LNCaP clone FGC (cell line): ENCODE results near the gene CMBL.
"Not testable (repeated sequence)": the region's sequence is repeated elsewhere in the genome, so short reads cannot be mapped to it uniquely, and the experiment has no call there.

Experiments used
- DNase-seq: peaks from one replicate; pipeline ENCODE4 v3.0.0-alpha.2; 2011; ENCODE audit warnings: low read depth
- H3K4me3 ChIP-seq: 2 replicates; pipeline ENCODE4 v1.5.1; 2011; ENCODE audit warnings: mild to moderate bottlenecking, low read depth, low read length, control low read depth
- TF ChIP-seq, protein P1 (sequence below): IDR thresholded peaks from 2 replicates; pipeline ENCODE4 v1.5.1; 2012; ENCODE audit warnings: mild to moderate bottlenecking; ENCODE audit not compliant: control insufficient read depth, insufficient read depth; ENCODE audit errors: extremely low read depth

The CMBL gene

DNA sequence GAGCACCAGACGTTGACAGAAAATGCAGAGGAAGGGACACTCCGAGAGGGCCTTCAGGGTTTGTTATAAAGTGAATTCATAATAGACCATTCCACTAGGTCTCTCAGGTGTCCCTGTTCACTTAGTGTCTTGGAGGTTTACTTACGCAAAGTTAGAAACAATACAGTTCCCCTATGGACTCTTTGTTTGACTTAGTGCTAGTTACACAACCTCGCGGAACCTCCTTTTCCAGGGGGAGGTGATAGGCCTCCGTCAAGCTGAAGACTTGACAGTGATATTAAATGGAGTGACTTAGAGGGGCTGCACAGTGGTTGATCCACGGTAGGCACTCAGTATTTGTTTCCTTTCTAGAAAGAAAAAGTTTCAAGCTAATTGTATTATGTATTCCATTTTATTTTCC lies 56.3 kb downstream of the CMBL start:
- TF ChIP-seq, protein P1, sequence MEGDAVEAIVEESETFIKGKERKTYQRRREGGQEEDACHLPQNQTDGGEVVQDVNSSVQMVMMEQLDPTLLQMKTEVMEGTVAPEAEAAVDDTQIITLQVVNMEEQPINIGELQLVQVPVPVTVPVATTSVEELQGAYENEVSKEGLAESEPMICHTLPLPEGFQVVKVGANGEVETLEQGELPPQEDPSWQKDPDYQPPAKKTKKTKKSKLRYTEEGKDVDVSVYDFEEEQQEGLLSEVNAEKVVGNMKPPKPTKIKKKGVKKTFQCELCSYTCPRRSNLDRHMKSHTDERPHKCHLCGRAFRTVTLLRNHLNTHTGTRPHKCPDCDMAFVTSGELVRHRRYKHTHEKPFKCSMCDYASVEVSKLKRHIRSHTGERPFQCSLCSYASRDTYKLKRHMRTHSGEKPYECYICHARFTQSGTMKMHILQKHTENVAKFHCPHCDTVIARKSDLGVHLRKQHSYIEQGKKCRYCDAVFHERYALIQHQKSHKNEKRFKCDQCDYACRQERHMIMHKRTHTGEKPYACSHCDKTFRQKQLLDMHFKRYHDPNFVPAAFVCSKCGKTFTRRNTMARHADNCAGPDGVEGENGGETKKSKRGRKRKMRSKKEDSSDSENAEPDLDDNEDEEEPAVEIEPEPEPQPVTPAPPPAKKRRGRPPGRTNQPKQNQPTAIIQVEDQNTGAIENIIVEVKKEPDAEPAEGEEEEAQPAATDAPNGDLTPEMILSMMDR, result no peak
- H3K4me3 ChIP-seq, result peak overlapping the region; percentile 80
- DNase-seq, result no peak

DNA sequence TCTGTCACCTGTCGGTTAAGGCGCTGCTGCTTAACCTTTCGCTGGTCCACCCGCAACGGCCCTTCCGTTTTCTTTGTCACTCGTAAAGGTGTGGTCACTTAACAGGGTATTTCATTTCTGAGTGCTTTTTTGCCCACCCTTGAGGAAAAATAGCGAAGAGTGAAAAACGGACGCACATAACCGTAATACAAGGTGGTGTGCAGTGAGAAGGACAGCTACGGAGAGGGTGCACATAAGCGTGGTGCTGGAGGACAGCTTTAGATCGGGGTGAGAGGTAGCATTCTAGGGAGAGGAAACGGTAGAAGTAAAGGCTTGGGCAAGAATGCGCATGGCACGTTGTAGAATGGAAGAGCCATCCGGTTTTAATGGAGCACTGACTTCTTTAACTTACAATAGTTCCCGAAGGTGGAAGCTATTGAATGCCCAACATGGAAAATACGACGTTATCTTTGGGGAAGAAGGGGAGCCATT lies 56.9 kb downstream of the CMBL start:
- DNase-seq, result no peak
- H3K4me3 ChIP-seq, result peak overlapping the region; percentile 80
- TF ChIP-seq, protein P1, result no peak

DNA sequence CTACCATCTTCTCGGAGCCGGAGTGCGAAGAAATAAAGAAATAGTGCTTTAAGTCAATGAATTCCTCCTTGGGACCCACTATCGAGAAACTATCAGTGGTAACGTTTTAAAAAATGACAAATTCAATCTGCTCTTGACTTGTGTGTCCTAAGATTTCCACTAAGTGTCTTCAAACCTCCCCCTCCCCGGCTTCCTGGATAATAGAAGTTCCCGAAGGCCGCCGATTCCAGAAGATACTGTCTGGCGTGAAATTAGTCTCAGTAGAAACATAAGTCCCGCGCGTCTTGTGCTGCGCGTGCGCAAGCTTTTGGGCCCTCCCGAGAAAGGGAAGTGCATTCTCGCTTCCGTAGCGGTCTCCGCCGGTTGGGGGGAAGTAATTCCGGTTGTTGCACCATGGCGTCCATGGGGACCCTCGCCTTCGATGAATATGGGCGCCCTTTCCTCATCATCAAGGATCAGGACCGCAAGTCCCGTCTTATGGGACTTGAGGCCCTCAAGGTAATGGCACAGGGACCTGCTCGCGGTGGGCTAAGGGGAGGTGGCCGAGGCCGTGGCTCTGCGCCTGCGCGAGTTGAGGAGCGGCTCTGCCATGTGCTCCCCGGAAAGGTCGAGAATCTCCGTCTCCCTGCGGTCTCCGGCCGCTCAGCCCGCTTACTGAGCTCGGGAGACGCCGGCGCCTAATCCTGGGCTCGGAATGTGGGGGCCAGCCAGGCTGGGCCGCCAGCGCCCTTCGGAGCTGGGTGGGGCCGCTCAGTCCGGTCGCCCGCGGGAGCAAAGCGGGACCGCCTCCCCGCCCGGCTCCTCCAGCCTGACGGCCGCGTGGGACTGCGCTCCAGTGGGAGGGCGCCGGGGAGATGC lies 57.5 kb downstream of the CMBL start, which contains the start of gene CCT5:
CCT5 (plus strand) TSS at position 333 of the 858 bp plus-strand sequence; CDS start at position 394, 61 bp downstream.
- TF ChIP-seq, protein P1, result no peak
- H3K4me3 ChIP-seq, result peak within 1 kb of the TSS; percentile 80
- DNase-seq, result peak; percentile 98

DNA sequence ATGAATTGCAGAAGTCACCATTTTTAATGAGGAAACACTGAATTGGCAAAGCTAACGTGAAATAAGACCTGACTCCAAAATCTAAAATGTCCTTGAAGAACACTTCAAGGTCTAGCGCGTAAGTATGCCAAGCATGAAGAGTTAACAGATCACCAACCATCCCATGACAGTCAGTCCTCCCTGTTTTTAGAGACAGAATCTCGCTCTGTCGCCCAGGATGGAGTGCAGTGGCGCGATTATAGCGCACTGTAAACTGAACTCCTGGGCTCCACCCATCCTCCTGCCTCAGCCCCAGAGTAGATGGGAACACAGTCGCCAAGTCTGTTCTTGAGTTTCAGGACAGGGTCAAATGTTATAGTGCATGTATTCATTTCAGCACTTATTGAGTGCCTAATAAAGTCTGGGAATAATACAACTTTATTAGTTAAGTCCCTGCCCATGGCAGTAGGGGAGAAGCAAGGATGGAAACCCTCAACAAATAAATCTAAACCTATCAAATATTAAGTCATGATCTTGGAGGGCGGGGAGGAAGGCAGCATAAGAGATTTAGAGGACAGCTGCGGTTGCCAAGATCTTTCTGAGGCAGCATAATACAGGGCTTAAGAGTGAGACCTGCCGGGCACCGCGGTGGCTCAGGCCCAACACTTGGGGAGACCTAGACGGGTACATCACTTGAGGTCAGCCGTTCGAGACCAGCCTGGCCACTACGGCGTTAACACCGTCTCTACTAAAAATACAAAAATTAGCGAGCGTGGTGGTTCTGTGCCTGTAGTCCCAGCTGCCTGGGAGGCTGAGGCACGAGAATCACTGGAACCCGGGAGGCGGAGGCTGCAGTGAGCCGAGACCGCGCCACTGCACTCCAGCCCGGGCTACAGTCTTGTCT lies 59.1 kb downstream of the CMBL start:
- DNase-seq, result no peak

DNA sequence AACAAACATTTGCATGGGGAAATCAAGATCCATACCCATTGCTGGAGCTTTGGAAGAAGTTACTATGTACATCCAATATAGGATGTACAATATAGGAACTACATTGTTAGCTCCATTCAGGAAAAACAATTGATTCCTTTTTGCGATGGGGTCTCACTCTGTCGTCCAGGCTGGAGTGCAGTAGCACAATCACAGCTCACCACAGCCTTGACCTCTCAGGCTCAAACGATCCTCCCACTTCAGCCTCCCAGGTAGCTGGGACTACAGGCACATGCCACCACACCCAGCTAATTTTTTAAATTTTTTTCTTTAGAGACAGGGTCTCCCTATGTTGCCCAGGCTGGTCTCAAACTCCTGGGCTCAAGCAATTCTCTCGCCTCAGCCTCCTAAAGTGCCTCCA lies 60.5 kb downstream of the CMBL start:
- H3K4me3 ChIP-seq, DNase-seq: not testable (repeated sequence)

More for the DNA sequence above, 59.1 kb downstream of the CMBL start:
- TF ChIP-seq, protein P1, result no peak
- peak overlapping the region; percentile 80 for H3K4me3 ChIP-seq

DNA sequence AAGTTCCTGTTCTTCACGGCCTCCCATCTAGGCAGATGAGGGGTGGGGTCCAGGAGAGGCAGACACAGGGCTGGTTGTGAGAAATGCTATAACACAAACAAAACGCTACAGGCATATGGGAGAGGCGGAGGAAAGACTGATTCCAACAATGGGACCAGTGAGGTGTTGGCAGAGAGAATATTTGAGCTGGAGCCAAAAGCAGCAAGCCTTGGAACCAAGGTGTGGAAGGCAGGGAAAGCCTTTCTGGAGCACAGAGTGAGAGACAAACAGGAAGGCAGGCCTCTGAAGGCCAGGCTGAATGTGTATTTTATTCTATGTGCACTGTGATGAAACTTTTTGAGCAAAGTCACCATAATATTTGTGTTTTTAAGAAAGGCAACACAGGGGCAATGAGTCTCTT lies 60.9 kb downstream of the CMBL start:
- TF ChIP-seq, protein P1, result no peak
- no peak overlapping the region for H3K4me3 ChIP-seq
- DNase-seq, result no peak
